BJ (cell line): ENCODE measurements around the gene KLHL14. TPM values are rescaled to one million over a fixed set of nuclear protein-coding genes. Genes with fewer than 3 reads are reported as not detected.

Source experiments
- CTCF ChIA-PET: fragments of 350-600 bp; formaldehyde crosslinking; extraction: SDS; loops from one replicate; lab custom pipeline; 2021; ENCODE audit warnings: antibody characterized with exemption, inconsistent platforms; lab: Yijun Ruan, JAX
- POLR2A ChIA-PET: fragments of 300-600 bp; sonication (Branson Sonifier 250); formaldehyde crosslinking; extraction: SDS; loops from one replicate; lab custom pipeline; 2021; ENCODE audit warnings: antibody characterized with exemption; lab: Charles Lee
- DNase-seq: peaks from one replicate; pipeline ENCODE4 v3.0.0-alpha.2; 2011; ENCODE audit warnings: low read depth
- H3K27me3 ChIP-seq: 2 replicates; pipeline ENCODE4 v1.6.0; 2011; ENCODE audit warnings: low read length; ENCODE audit not compliant: control insufficient read depth, insufficient read depth
- H3K36me3 ChIP-seq: 2 replicates; pipeline ENCODE4 v1.5.1; 2011; ENCODE audit warnings: low read length; ENCODE audit not compliant: control insufficient read depth, insufficient read depth
- H3K4me3 ChIP-seq: 2 replicates; pipeline ENCODE4 v1.5.1; 2011; ENCODE audit warnings: low read depth, mild to moderate bottlenecking, control low read depth, low read length
- polyA minus RNA-seq: library from RNA; depleted of rRNA, polyadenylated mRNA; stranded (reverse); fragments of >200 nt; gene quantifications from 2 replicates; pipeline ENCODE4 v1.2.3, GENCODE V29; 2011; rRNA and poly(A)+ RNA removed
- polyA plus RNA-seq: library from polyadenylated mRNA; depleted of rRNA; stranded (reverse); fragments of >200 nt; gene quantifications from 2 replicates; pipeline ENCODE4 v1.2.3, GENCODE V29; 2011; rRNA removed
- TF ChIP-seq, protein P1 (sequence below): IDR thresholded peaks from 2 replicates; pipeline ENCODE4 v1.5.1; 2011; ENCODE audit warnings: low read depth, mild to moderate bottlenecking, control low read depth, inconsistent platforms, low read length, moderate library complexity; ENCODE audit not compliant: insufficient read depth

KLHL14 gene, protein sequence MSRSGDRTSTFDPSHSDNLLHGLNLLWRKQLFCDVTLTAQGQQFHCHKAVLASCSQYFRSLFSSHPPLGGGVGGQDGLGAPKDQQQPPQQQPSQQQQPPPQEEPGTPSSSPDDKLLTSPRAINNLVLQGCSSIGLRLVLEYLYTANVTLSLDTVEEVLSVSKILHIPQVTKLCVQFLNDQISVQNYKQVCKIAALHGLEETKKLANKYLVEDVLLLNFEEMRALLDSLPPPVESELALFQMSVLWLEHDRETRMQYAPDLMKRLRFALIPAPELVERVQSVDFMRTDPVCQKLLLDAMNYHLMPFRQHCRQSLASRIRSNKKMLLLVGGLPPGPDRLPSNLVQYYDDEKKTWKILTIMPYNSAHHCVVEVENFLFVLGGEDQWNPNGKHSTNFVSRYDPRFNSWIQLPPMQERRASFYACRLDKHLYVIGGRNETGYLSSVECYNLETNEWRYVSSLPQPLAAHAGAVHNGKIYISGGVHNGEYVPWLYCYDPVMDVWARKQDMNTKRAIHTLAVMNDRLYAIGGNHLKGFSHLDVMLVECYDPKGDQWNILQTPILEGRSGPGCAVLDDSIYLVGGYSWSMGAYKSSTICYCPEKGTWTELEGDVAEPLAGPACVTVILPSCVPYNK
- polyA plus RNA-seq (not detected in 2 replicates), polyA minus RNA-seq (not detected in 2 replicates)

DNA sequence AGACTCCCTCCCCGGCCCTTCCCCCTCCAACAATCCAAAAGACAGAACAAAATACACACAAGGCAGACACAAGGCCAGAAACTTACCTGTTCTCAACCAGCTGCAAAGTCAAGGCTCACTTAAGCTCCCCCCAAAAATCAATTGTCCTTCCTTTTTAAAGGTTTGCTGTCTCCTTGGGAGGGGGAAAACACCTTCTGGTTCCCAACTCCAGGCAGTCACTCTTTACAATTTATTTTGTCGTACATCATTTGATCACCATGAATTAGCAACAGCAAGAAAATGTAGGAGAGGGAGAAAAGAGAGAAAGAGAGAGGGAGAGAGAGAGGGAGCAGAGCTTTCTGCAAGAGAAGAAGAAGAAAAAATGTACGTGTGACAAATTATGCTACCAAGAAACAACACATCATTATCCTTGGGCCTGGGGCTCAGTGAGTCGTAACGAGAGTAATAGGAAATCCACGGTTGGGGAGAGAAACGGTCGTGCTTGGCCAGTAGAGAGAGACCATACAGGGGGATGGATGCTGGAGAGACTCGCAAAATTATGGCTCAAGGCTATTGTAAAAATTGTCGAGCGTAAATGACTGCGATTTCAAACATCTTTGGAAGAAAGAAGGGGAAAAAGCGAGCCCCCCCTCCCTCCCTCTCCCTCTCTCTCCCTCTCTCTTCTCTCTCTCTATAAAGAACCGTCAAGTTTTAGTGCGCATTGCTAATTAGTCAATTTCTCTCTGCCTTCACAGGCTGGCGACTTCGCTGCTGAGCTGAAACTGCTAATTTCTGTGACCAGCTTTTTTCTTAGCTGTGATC lies at the start of gene KLHL14:
Gene KLHL14, minus strand, starts transcription at position 443 of the 801 bp plus-strand sequence. CDS start 2,432 bp downstream, outside the sequence.
- TF ChIP-seq, protein P1, sequence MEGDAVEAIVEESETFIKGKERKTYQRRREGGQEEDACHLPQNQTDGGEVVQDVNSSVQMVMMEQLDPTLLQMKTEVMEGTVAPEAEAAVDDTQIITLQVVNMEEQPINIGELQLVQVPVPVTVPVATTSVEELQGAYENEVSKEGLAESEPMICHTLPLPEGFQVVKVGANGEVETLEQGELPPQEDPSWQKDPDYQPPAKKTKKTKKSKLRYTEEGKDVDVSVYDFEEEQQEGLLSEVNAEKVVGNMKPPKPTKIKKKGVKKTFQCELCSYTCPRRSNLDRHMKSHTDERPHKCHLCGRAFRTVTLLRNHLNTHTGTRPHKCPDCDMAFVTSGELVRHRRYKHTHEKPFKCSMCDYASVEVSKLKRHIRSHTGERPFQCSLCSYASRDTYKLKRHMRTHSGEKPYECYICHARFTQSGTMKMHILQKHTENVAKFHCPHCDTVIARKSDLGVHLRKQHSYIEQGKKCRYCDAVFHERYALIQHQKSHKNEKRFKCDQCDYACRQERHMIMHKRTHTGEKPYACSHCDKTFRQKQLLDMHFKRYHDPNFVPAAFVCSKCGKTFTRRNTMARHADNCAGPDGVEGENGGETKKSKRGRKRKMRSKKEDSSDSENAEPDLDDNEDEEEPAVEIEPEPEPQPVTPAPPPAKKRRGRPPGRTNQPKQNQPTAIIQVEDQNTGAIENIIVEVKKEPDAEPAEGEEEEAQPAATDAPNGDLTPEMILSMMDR: no peak
- H3K4me3 ChIP-seq: no peak within 1 kb of the TSS
- H3K27me3 ChIP-seq: 0 out of 2 replicates have a peak, but pooled peaks cover 4% of the 10 kb centered on the region
- POLR2A ChIA-PET: no interaction called here
- CTCF ChIA-PET: no interaction called here
- H3K36me3 ChIP-seq: no peaks in the 10 kb centered on the region
- no peak for DNase-seq

DNA sequence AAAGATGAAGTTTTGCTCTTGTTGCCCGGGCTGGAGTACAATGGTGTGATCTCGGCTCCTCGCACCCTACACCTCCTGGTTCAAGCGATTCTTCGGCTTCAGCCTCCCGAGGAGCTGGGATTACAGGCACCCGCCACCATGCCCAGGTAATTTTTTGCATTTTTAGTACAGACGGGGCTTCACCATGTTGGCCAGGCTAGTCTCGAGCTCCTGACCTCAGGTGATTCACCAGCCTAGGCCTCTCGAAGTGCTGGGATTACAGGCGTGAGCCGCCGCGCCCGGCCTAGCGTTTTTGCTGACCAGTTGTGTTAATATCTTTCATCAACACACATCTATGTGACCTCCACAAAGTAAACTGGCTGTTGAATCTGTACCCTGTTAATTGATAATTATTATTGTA lies 49.4 kb upstream of the KLHL14 start:
- ChIA-PET CTCF (no interaction called here), POLR2A (no interaction called here)
- TF ChIP-seq, protein P1: no peak
- Histone ChIP-seq H3K27me3 (no peaks in the 10 kb centered on the region), H3K4me3 (no peak overlapping the region), H3K36me3 (no peaks in the 10 kb centered on the region)
- DNase-seq: no peak

DNA sequence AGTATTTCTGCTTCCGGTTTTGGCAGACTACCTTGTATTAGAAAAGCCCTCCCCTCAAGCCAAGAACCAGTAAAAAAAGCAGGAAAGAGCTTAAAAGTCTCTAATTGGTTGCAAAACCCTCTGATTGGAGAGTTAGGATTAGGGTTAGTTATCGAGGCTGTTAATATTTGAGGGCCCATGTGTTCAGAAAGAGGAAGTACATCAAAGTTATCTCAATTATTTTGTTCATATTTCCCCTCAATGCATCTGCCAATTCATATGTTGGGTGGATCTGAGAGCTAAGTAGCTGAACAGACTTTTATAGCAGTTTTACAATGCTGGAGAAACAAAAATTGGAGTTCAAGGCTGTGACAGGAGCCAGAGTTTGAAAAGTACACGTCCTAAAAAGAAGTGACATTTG lies 43.1 kb upstream of the KLHL14 start:
- Histone ChIP-seq H3K36me3 (no peaks in the 10 kb centered on the region), H3K27me3 (no peaks in the 10 kb centered on the region), H3K4me3 (no peak overlapping the region)
- POLR2A ChIA-PET: no interaction called here
- no peak for DNase-seq
- CTCF ChIA-PET: no interaction called here
- TF ChIP-seq, protein P1: no peak

DNA sequence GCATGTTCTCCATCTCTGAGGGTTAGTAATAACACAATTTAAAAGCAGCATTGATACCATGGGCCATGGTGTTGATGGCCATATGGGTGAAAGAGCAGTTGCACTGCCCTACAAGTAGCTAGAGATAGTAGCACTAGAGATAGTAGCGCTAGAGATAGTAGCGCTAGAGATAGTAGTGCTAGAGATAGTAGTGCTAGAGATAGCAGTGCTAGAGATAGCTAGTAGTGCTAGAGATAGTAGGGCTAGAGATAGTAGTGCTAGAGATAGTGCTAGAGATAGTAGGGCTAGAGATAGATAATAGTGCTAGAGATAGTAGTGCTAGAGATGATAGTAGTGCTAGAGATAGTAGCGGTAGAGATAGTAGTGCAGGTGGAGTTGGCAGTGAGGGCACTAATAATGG lies 39.5 kb upstream of the KLHL14 start:
- DNase-seq: no peak
- TF ChIP-seq, protein P1: no peak
- H3K36me3 ChIP-seq: no peaks in the 10 kb centered on the region
- ChIA-PET POLR2A (no interaction called here), CTCF (no interaction called here)
- no peaks in the 10 kb centered on the region for H3K27me3 ChIP-seq
- H3K4me3 ChIP-seq: no peak overlapping the region

DNA sequence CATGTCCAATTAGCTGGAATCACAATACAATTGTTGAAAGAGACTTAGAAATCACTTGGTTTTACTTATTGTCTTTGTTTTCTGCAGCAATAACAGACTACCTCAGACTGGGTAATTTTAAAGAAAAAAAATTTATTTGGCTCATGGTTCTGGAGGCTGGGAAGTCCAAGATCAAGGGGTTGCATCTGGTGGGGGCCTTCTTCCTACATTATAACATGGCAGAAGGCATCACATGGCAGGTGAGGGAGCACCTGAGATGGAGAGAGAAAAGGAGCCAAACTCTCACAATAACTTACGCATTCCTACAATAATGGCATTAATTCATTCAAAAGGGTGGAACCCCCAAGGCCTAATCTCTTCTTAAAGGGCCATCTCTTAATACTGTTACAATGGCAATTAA lies 37.5 kb upstream of the KLHL14 start:
- Histone ChIP-seq H3K36me3 (no peaks in the 10 kb centered on the region), H3K27me3 (no peaks in the 10 kb centered on the region), H3K4me3 (no peak overlapping the region)
- no peak for DNase-seq
- CTCF ChIA-PET: no interaction called here
- POLR2A ChIA-PET: no interaction called here
- TF ChIP-seq, protein P1: no peak
